WERI-Rb-1 (cell line): Measurements from ENCODE around the gene HACD3.

Experiments used
- DNase-seq: peaks from one replicate; pipeline ENCODE4 v3.0.0-alpha.2; 2020
- H3K27ac ChIP-seq: fragments of 250-450 bp; sonication (Bioruptor Pico); 2 replicates; pipeline ENCODE4 v1.5.1; 2020; ENCODE audit warnings: mild to moderate bottlenecking, moderate library complexity
- H3K27me3 ChIP-seq: fragments of 250-450 bp; sonication (Bioruptor Pico); 2 replicates; pipeline ENCODE4 v1.5.1; 2021; ENCODE audit warnings: mild to moderate bottlenecking, low read depth, moderate library complexity; ENCODE audit not compliant: insufficient read depth, severe bottlenecking
- H3K36me3 ChIP-seq: fragments of 250-450 bp; sonication (Bioruptor Pico); 2 replicates; pipeline ENCODE4 v1.5.1; 2020; ENCODE audit warnings: mild to moderate bottlenecking, moderate library complexity
- H3K4me3 ChIP-seq: 2 replicates; pipeline ENCODE4 v1.5.1; 2011; ENCODE audit warnings: low read depth, mild to moderate bottlenecking, control low read depth, low read length
- H3K9me3 ChIP-seq: fragments of 250-450 bp; sonication (Bioruptor Pico); 2 replicates; pipeline ENCODE4 v1.5.1; 2021; ENCODE audit warnings: mild to moderate bottlenecking, moderate library complexity; ENCODE audit not compliant: severe bottlenecking
- TF ChIP-seq, protein P1 (sequence below): IDR thresholded peaks from 2 replicates; pipeline ENCODE4 v1.5.1; 2011; ENCODE audit warnings: low read depth, mild to moderate bottlenecking, control low read depth, inconsistent platforms, low read length

HACD3 gene

DNA sequence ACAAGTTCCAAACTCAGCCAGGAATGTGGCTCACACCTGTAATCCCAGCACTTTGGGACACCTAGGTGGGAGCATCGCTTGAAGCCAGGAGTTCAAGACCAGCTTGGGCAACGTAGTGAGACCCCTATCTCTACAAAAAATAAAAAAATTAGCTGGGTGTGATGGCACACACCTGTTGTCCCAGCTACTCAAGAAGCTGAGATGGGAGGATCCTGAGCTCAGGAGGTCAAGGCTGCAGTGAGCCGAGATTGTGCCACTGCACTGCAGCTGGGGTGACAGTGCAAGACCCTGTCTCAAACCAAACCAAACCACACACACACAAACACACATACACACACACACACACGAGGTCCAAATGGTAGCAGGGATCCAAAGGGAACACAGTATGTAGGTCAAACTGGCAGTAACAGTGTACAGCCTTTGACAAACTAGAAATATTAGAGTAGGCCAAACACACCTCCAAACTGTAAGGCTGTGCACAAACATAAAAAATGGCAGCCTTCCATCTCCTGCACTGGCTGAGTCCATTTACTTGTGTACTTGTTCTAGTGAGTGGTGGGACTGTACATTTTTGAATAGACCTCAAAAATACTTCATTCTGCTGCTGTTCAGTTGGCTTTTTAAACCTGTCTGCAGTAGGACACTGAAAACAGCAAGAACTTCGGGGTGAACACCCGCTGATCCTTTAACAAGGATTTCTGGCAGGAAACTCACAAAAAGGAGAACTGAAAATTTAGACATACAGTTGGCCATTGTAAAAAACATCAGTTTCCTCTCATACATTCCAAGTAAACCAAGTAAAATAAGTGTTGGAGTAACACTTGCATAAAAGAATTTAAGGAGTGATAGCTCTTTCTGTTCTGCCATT lies 47.1 kb downstream of the HACD3 start:
- DNase-seq = no peak
- Histone ChIP-seq H3K9me3 (no peaks in the 10 kb centered on the region), H3K27me3 (no peaks in the 10 kb centered on the region), H3K4me3 (no peak overlapping the region), H3K36me3 (peaks cover 47% of the 10 kb centered on the region), H3K27ac (no peak overlapping the region)
- TF ChIP-seq, protein P1, sequence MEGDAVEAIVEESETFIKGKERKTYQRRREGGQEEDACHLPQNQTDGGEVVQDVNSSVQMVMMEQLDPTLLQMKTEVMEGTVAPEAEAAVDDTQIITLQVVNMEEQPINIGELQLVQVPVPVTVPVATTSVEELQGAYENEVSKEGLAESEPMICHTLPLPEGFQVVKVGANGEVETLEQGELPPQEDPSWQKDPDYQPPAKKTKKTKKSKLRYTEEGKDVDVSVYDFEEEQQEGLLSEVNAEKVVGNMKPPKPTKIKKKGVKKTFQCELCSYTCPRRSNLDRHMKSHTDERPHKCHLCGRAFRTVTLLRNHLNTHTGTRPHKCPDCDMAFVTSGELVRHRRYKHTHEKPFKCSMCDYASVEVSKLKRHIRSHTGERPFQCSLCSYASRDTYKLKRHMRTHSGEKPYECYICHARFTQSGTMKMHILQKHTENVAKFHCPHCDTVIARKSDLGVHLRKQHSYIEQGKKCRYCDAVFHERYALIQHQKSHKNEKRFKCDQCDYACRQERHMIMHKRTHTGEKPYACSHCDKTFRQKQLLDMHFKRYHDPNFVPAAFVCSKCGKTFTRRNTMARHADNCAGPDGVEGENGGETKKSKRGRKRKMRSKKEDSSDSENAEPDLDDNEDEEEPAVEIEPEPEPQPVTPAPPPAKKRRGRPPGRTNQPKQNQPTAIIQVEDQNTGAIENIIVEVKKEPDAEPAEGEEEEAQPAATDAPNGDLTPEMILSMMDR = no peak

DNA sequence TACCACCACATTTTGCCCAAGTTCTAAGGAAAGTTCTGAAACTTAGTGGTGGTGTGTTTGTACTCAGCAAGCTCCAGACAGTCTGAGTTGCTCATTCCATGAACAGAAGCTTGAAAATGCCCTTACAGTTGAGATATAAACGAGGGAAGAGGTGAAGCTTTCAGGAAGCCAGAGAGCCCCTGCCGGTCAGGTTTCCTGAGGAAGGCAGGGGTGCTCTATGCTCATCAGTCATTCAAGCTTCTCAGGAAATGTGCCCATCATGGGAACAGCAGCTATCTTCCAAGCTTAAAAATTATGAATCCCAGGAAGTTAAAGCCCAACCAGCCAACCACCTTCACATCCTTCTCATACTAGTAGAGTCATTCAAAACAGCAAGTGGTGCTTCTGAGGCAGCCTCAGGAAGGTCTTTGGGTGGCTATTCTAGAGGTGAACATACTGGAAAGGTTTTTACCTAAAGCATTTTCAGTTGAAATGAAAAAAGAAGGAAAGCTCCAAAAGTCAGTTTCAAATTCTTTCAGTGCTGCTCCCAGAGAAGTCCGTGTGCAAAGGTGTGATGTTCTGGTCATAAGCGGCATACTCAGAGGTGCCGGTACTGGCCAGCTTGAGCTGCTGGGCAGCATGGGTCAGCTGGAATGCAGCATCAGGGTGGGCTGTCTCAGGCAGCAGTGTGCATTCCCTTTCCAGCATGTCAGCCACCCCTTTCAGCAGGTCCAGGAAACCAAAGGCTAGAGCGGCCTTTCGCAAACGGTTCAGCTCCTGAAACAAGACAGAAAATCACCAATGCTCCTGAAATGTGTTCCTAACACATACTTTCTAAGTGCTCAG lies 48.9 kb downstream of the HACD3 start:
- no peaks in the 10 kb centered on the region for H3K9me3 ChIP-seq
- TF ChIP-seq, protein P1 = no peak
- H3K36me3 ChIP-seq = peaks cover 45% of the 10 kb centered on the region
- 0 out of 2 replicates have a peak overlapping the region, but pooled peaks have one; percentile 4 for H3K27ac ChIP-seq
- no peaks in the 10 kb centered on the region for H3K27me3 ChIP-seq
- DNase-seq = no peak
- no peak overlapping the region for H3K4me3 ChIP-seq

DNA sequence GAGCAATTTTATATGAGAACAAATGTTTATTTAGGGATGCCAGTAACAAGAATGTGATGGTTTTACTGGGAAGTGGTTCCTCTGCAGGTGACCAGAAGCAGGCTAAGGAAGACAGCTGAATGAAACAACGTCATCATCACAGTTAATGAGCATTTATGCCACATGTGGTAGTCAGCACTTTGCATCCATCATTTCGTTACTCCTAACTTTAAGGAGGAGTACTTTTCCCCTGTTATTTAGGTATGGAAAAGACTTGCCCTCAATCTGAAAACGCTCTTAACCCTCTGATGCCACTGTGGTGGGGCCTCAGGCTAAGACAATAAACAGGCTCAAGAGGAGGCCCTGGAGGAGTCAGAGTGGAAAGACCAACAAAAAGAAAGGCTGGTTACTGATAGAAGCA lies 49.5 kb downstream of the HACD3 start:
- Histone ChIP-seq H3K4me3 (no peak overlapping the region), H3K9me3 (no peaks in the 10 kb centered on the region), H3K27ac (peak overlapping the region; percentile 30), H3K27me3 (no peaks in the 10 kb centered on the region), H3K36me3 (peaks cover 42% of the 10 kb centered on the region)
- TF ChIP-seq, protein P1 = no peak
- no peak for DNase-seq

DNA sequence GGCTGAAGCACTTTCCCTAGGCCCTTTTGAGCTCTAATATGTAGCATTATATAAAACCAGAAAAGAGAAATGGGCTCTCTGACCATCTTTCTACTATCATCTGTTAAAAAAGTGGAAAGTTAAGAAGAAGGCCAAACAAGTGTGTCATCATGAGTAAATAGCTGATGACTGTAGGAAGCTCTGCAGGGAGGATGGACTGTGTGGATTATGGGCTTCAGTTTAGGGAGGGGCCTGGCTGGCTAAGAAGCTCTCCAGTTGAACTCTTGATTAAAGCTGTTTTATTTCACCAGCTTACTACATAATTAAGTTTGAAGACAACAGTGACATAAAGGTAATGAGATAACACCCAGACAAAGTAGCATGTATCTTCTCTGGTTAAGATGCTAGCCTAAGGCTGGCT lies 50.0 kb downstream of the HACD3 start:
- Histone ChIP-seq H3K9me3 (no peaks in the 10 kb centered on the region), H3K27ac (peak overlapping the region; percentile 57), H3K27me3 (no peaks in the 10 kb centered on the region), H3K36me3 (peaks cover 41% of the 10 kb centered on the region), H3K4me3 (no peak overlapping the region)
- DNase-seq = peak; percentile 61
- TF ChIP-seq, protein P1 = no peak

GRCh38 chr15:65583701-65584100 lies 53.4 kb downstream of the HACD3 start:
- Histone ChIP-seq H3K36me3 (peaks cover 28% of the 10 kb centered on the region), H3K4me3 (no peak overlapping the region), H3K27me3 (no peaks in the 10 kb centered on the region), H3K9me3 (no peaks in the 10 kb centered on the region), H3K27ac (no peak overlapping the region)
- TF ChIP-seq, protein P1 = no peak
- no peak for DNase-seq
